Gastrocnemius medialis (tissue), 4 donors: ENCODE measurements around the gene FBXO24.

ENCODE experiments used
- CTCF ChIP-seq, 5 experiments: fragments of 450-650 bp in 3 of 5; fragments of 200-600 bp in 2 of 5; sonication (generic) in 2 of 5; IDR thresholded peaks in 4 of 5; conservative IDR thresholded peaks in 1 of 5; 1 replicate in 4 of 5; 2 replicates in 1 of 5; pipeline ENCODE4 v1.5.1; 2016 to 2019; ENCODE audit warnings: antibody characterized with exemption in 5 of 5, mild to moderate bottlenecking in 3 of 5, moderate library complexity in 3 of 5
- POLR2A ChIP-seq, 2 donors: fragments of 450-650 bp; IDR thresholded peaks; one replicate each; pipeline ENCODE4 v1.6.1; 2017; ENCODE audit warnings: antibody characterized with exemption in 2 of 2, mild to moderate bottlenecking in 2 of 2, moderate library complexity in 2 of 2

- no peak for TF ChIP-seq CTCF (IDR thresholded peaks at IDR 0.05 in 4 of 5, conservative IDR thresholded peaks at IDR 0.05 in 1 of 5)
- no peak for TF ChIP-seq POLR2A (IDR thresholded peaks at IDR 0.05)
These were observed 12.3 kb upstream of the FBXO24 start, which contains the start of gene SAP25 for GRCh38 chr7:100573691-100574361.
